MCF 10A (cell line): ENCODE data around the gene EMID1. TPM values are rescaled to one million over a fixed set of nuclear protein-coding genes. Genes with fewer than 3 reads are reported as not detected.

Experiments
- BruUV-seq: library from RNA; stranded (reverse); fragments of 400-500 nt; replicated peaks from 2 replicates; lab custom pipeline; 2021; lab: Mats Ljungman, UMichigan
- CTCF ChIA-PET: fragments of 300-600 bp; sonication (Branson Sonifier 250); formaldehyde crosslinking; extraction: SDS; loops from one replicate; lab custom pipeline; 2021; ENCODE audit warnings: antibody characterized with exemption, inconsistent platforms; lab: Yijun Ruan, JAX
- POLR2A ChIA-PET: fragments of 300-600, 350-650 bp; sonication (Branson Sonifier 250); formaldehyde crosslinking; extraction: SDS; loops from one replicate; lab custom pipeline; 2020; ENCODE audit warnings: antibody characterized with exemption, inconsistent platforms; lab: Yijun Ruan, JAX
- DNase-seq: peaks from one replicate; pipeline ENCODE4 v3.0.0-alpha.2; 2018; ENCODE audit not compliant: unreplicated experiment
- H3K27ac Mint-ChIP-seq: one replicate; pipeline ENCODE4 v1.8.0; 2022; ENCODE audit warnings: mild to moderate bottlenecking, low read depth, mixed read lengths; ENCODE audit not compliant: unreplicated experiment
- H3K27me3 Mint-ChIP-seq: one replicate; pipeline ENCODE4 v1.8.0; 2022; ENCODE audit warnings: mixed read lengths; ENCODE audit not compliant: insufficient read depth, unreplicated experiment
- H3K36me3 Mint-ChIP-seq: one replicate; pipeline ENCODE4 v1.8.0; 2022; ENCODE audit warnings: mild to moderate bottlenecking, moderate library complexity, mixed read lengths; ENCODE audit not compliant: insufficient read depth, unreplicated experiment
- H3K4me1 Mint-ChIP-seq: one replicate; pipeline ENCODE4 v1.8.0; 2022; ENCODE audit warnings: mixed read lengths; ENCODE audit not compliant: insufficient read depth, unreplicated experiment
- H3K4me3 Mint-ChIP-seq: one replicate; pipeline ENCODE4 v1.8.0; 2022; ENCODE audit warnings: mild to moderate bottlenecking, moderate library complexity, mixed read lengths; ENCODE audit not compliant: unreplicated experiment
- H3K9me3 Mint-ChIP-seq: one replicate; pipeline ENCODE4 v1.8.0; 2022; ENCODE audit warnings: mixed read lengths; ENCODE audit not compliant: unreplicated experiment
- CTCF ChIP-seq: fragments of 200-600 bp; IDR thresholded peaks from one replicate; pipeline ENCODE4 v1.8.0; 2022; ENCODE audit warnings: antibody characterized with exemption, mild to moderate bottlenecking; ENCODE audit not compliant: unreplicated experiment
- intact Hi-C: fragments of 100-400 bp; cut with micrococcal nuclease; formaldehyde crosslinking; loops from 2 replicates; pipeline ENCODE4 v1.14.1; 2022
- total RNA-seq: library from RNA; stranded (reverse); gene quantifications from 2 replicates; pipeline ENCODE4 v1.2.3, GENCODE V29; 2022

The EMID1 gene
- total RNA-seq, 1 experiment from 2014 or later: not detected

- DNase-seq: no peak
- no peaks in the 10 kb centered on the region for H3K9me3 Mint-ChIP-seq
- TF ChIP-seq CTCF: no peak
- H3K36me3 Mint-ChIP-seq: peaks cover 7% of the 10 kb centered on the region
- no peak overlapping the region for H3K4me3 Mint-ChIP-seq
- peaks cover 4% of the 10 kb centered on the region for H3K27me3 Mint-ChIP-seq
- no peak overlapping the region for H3K27ac Mint-ChIP-seq
- ChIA-PET POLR2A (no interaction called here), CTCF (interaction anchor here (0.5 to 0.6 kb wide), 2 partner anchors 74 to 382 kb away, joined by 3 read pairs; no protein-coding TSS in a partner anchor)
- intact Hi-C loops: no loop called here
- peaks cover 6% of the 10 kb centered on the region for H3K4me1 Mint-ChIP-seq
- BruUV-seq: no TSS peak
Measured at GRCh38 chr22:29211466-29211865, 5.8 kb downstream of the EMID1 start.

GRCh38 chr22:29212743-29213142 lies 7.0 kb downstream of the EMID1 start:
- H3K36me3 Mint-ChIP-seq: peaks cover 7% of the 10 kb centered on the region
- DNase-seq: no peak
- no peaks in the 10 kb centered on the region for H3K27me3 Mint-ChIP-seq
- no peak for TF ChIP-seq CTCF
- no peaks in the 10 kb centered on the region for H3K9me3 Mint-ChIP-seq
- ChIA-PET POLR2A (interaction anchor here (0.7 kb wide), 1 partner anchor 269 kb away, joined by 3 read pairs; no protein-coding TSS in a partner anchor), CTCF (interaction anchor here (0.9 kb wide), 1 partner anchor 32 kb away, joined by 3 read pairs; no protein-coding TSS in a partner anchor)
- H3K27ac Mint-ChIP-seq: no peak overlapping the region
- H3K4me3 Mint-ChIP-seq: no peak overlapping the region
- peaks cover 4% of the 10 kb centered on the region for H3K4me1 Mint-ChIP-seq
- intact Hi-C loops: no loop called here
- BruUV-seq: no TSS peak

- BruUV-seq: no TSS peak
- no peak overlapping the region for H3K27ac Mint-ChIP-seq
- intact Hi-C loops: no loop called here
- TF ChIP-seq CTCF: no peak
- no peaks in the 10 kb centered on the region for H3K27me3 Mint-ChIP-seq
- CTCF ChIA-PET: interaction anchor here (0.9 kb wide), 1 partner anchor 31 kb away, joined by 3 read pairs; no protein-coding TSS in a partner anchor
- peaks cover 4% of the 10 kb centered on the region for H3K4me1 Mint-ChIP-seq
- H3K9me3 Mint-ChIP-seq: no peaks in the 10 kb centered on the region
- no peak for DNase-seq
- H3K4me3 Mint-ChIP-seq: no peak overlapping the region
- H3K36me3 Mint-ChIP-seq: peaks cover 7% of the 10 kb centered on the region
- POLR2A ChIA-PET: no interaction called here
Measured at GRCh38 chr22:29213493-29213892, 7.8 kb downstream of the EMID1 start.

- DNase-seq: no peak
- no TSS peak for BruUV-seq
- H3K9me3 Mint-ChIP-seq: no peaks in the 10 kb centered on the region
- H3K27ac Mint-ChIP-seq: no peak overlapping the region
- ChIA-PET POLR2A (no interaction called here), CTCF (no interaction called here)
- peaks cover 5% of the 10 kb centered on the region for H3K36me3 Mint-ChIP-seq
- H3K4me1 Mint-ChIP-seq: peaks cover 4% of the 10 kb centered on the region
- intact Hi-C loops: no loop called here
- no peak for TF ChIP-seq CTCF
- H3K4me3 Mint-ChIP-seq: no peak overlapping the region
- no peaks in the 10 kb centered on the region for H3K27me3 Mint-ChIP-seq
Measured at GRCh38 chr22:29214232-29214631, 8.5 kb downstream of the EMID1 start.
